Stimulated activated CD8-positive, alpha-beta memory T cell treated with anti-CD3 and anti-CD28 coated beads, Interleukin-7, amount 100 ng/mL, for 24 hours (primary cell): Measurements from ENCODE around the gene GTF3C5.

ENCODE experiments used
- DNase-seq: peaks from one replicate; pipeline ENCODE4 v3.0.0-alpha.2; 2020; ENCODE audit warnings: low read depth

GTF3C5 gene

DNA sequence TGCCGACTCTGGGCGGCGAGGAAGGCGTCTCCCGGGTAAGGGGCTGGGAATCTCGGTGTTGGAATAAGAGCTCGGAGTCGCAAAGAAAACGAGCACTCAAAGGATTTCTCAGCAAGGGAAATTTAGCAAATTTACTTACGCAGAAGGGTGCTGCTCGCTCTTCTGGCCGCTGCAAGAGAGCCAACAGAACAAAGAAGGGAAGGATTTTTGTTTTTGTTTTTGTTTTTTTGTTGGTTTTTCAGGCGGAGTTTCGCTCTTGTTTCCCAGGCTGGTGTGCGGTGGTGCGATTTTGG is 279 bp downstream of the GTF3C5 start:
- no peak for DNase-seq

DNA sequence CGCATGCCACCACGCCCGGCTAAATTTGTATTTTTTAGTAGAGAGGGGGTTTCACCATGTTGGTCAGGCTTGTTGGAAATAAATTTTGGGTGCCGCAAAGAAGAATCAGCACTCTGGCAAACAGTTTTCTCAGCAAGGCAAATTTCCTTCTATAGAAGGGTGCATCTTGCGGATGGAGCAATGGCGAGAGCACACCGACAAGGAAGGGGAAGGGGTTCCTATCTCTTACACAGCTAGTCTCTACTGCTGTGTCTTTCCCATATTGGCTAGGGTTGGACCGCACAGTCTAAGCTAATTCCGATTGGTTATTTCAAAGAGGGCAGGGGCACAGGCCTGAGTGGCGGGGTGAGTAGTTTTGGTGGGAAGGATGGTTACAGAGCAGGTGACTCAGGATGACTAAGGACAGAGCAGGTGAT is 707 bp downstream of the GTF3C5 start:
- no peak for DNase-seq

DNA sequence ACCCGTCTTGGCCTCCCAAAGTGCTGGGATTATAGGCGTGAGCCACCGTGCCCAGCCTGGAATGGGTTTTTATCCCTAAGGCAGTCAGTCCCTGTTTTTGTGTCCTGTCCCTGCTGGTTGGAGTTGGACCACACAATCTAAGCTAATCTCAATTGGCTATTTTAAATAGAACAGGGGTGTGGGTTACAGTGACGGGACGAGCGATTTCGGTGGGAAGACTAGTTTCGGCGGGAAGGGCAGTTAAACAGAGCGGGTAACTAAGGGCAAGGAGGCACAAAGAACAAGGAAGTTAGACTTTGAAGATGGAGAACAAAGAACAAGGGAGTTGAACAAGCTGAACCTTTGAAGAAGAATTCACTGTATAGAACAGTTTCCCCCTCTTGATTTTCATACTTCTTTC is 1.4 kb downstream of the GTF3C5 start:
- no peak for DNase-seq

DNA sequence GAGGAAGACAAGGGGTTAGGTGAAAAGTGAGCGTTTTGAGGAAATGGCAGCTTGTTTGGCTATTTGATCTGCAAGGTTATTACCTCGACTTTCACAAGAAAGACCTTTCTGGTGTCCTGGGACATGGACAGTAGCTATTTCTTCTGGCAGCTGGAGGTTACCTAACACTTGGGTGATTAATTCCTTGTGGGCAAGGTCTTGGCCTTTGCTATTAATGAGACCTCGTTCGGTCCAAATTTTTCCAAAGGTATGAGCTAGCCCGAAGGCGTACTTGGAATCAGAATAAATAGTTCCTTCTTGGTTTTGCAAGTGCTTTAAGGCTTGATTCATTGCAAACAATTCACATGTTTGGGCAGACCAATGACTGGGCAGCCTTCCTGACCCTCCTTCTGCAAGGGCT is 4.9 kb downstream of the GTF3C5 start:
- no peak for DNase-seq

DNA sequence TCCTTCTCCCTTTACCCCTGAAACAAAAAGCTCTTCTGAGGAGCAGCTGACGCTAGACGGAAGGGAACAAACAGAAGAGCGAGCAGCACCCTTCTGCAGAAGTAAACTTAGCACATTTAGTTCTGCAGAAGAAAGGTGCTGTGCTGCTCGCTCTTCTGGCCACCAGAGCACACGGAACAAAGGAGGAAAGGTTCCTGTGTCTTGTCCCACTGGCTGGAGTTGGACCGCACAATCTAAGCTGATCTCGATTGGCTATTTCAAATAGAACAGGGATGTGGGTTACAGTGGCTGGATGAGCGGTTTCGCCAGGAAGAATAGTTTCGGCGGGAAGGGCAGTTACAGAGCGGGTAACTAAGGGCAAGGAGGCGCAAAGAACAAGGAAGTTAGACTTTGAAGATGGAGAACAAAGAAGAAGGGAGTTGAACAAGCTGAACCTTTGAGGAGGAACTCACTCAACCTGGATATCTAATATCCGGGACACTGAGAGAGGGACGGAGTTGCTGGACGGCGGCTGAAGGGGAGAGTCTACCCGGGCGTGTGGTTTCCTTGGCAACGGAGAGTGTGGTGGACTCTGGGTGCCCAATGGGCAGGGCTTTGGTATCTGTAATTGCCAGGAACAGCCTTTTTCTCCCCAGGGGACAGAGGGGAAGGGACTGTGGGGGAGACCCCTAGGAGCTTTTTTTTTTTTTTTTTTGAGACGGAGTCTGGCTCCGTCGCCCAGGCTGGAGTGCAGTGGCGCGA is 7.1 kb downstream of the GTF3C5 start:
- DNase-seq: no peak

DNA sequence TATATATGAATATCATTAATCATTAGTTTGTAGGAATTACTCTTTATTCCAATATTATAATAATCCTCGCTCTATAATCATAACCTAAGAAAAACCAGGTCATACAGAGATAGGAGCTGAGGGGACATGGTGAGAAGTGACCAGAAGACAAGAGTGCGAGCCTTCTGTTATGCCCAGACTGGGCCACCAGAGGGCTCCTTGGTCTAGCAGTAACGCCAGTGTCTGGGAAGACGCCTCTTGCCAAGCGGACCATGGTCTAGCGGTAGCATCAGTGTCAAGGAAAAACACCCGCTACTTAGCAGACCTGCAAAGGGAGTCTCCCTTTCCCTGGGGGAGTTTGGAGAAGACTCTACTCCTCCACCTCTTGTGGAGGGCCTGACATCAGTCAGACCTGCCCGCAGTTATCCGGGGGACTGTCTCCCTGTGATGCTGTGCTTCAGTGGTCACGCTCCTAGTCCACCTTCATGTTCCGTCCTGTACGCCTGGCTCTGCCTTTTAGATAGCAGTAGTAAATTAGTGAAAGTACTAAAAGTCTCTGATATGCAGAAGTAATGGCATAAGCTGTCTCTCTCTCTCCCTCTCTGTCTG is 10.2 kb downstream of the GTF3C5 start:
- DNase-seq: peak; percentile 19

DNA sequence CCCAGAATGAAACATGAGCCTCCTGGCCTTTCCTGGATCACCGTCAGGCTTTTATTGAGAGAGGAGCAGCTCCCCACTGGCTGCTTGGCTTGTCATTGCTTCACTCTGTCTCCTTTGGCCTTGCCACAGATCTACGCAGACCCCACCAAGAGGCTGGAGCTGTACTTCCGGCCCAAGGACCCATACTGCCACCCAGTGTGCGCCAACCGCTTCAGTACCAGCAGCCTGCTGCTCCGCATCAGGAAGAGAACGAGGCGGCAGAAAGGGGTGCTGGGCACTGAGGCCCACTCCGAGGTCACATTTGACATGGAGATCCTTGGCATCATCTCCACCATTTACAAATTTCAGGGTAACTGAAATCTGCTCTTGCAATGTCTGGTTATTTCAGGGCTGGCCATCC is 11.2 kb downstream of the GTF3C5 start:
- no peak for DNase-seq

DNA sequence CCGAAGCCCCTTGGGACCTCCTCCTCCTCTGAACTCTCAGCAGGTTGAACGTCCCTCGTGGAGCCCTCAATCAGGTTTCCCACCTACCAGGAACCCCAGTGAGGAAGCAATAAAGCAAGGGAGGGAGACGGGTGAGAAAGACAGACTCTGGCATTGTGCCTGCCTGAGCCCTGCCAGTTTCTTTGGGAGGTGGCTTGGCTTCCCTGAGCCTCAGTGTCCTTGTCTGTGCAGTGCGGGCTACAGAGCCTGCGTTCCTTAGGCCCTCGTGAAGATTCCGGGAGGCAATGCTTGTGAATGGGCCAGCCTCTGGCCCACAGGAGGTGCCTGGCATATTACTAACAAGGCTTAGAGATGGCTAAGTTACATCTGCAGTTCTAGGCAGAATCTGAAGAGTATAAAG is 11.9 kb downstream of the GTF3C5 start:
- no peak for DNase-seq

DNA sequence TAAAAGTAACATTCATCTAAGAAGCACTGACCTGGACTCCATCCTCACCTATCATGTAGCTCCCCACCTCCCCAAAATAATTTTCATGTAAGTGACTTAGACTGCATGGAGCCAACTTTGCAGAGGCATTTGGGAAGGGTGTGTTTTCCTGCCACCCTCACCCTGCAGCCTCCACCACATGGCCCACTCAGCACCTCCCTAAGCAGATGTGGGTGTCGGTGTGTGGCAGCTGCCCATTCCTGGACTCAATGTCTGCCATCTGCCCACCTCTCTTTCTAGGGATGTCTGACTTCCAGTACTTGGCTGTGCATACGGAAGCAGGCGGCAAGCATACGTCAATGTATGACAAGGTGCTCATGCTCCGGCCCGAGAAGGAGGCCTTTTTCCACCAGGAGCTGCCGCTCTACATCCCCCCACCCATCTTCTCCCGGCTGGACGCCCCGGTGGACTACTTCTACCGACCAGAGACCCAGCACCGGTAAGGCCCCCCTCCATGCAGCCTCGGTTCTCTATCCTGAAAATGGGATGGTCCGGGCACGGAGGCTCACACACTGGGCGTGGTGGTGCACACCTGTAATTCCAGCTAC is 12.7 kb downstream of the GTF3C5 start:
- DNase-seq: no peak

DNA sequence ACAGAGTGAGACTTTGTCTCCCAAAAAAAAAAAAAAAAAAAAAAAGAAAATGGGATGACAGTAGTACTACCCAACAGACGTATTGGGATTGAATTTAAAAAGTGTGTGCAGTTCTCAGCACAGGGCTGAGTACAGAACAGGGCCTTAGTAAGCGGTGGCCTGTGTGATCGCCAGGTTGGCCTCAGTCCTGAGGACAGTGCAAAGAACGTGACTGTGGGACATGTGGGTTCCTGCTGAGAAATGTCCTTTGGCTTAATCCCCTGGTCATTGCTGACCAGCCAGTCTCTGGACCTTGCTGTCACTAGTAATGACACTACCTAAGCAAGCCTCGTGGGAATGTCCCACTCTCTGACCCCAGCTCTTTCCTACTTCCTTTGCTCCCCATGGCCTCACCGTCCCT is 13.3 kb downstream of the GTF3C5 start:
- DNase-seq: no peak

DNA sequence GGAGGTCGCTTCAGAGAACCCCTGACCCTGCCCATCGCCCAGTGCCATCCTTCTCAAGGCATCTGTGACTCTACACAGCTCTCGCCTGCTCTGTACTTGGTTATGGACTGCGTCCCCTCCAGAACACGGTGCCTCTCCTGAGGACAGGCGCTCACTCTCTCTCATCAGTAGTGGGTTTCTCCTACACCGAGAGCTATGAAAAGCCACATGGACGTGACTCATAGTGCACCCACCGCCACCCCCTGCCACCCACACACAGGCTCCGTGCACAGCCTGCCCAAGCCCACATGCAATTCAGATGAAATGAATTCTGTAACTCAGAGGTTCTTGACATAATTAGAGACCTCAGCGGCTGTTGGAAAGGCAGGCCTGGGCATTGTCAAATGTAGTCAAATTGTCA is 13.9 kb downstream of the GTF3C5 start:
- no peak for DNase-seq

DNA sequence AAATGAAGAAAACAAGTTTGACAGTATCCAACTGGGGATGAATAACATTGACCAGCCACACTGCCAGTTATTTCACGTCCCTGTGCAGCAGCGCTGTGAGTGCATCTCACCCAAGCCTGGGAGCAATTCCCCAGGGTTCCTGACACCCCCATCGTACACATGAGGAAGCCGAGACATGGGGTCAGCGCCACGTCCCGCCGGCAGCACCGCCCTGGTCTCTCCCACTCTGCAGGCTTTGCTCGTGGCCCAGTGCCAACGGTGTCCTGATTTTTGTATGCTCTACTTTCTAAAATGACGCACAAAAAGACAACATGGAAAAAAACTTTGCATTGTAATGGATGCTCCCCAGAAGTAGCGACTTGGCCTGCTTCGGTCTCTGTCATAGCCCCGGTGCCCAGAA is 14.3 kb downstream of the GTF3C5 start:
- DNase-seq: no peak

DNA sequence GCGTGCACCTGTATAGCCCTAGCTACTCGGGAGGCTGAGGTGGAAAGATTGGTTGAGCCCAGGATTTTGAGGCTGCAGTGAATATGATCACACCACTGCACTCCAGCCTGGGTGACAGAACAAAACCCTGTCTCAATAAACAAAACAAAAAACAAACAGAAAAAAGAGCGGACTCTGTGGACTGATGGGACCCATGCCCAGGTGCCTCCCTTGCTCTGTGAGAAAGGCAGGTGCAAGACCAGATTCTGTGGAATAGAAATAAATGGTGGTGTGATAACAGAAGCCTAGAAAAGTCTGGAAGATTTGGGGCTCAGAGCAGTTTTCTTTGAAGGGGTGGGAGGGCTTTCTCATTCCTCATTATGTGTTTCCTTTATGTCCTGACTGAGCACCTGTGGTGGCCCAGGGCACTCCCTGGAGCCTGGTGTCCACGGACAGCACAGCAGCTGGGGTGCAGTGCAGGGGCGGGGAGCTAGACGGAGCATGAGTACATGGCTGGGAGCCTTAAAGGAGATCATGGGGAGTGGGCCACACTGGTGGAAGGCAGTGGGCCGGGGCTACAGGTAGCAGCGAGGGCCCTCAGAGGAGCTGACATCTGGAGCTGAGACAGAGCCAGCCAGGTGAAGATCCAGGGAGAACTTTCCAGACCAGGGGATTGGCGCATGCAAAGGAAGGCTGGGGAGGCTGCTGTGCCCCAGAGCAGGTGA is 15.6 kb downstream of the GTF3C5 start:
- DNase-seq: no peak

DNA sequence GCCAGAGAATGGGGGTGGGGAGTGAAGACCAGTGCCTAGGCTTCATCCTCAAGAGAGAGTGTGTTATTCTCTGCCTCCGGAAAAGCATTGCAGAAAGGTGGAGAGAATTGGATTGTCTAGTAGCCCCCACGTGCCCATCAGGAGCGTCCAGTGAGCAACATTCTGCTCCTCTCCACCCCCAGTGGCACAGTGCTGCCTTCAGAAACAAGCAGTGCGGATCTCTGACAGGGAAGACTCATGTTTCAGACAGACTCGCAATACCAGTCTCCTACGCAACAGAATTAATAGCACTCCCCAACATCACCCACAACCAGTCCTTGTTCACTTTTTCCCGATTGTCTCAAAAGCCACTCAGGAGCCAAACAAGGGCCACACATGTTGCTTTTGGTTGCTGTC is 16.1 kb downstream of the GTF3C5 start:
- DNase-seq: no peak

DNA sequence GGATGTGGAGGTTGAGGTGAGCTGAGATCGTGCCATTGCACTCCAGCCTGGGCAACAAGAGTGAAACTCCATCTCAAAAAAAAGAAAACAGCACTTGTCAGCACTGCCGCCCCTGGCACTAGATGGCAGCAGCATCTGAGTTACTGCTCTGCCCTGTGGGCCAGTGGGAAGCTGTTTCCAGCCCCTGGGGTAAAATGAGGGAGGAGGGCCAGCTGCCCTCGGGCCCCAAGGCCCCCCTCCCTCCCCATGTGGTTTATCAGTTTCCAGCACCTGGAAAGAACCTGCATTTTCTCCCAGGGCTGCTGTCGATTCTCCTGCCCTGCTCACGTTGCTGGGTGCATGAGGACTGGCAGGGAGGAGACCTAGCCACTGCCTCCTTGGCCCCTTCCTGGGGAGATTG is 17.8 kb downstream of the GTF3C5 start:
- no peak for DNase-seq

DNA sequence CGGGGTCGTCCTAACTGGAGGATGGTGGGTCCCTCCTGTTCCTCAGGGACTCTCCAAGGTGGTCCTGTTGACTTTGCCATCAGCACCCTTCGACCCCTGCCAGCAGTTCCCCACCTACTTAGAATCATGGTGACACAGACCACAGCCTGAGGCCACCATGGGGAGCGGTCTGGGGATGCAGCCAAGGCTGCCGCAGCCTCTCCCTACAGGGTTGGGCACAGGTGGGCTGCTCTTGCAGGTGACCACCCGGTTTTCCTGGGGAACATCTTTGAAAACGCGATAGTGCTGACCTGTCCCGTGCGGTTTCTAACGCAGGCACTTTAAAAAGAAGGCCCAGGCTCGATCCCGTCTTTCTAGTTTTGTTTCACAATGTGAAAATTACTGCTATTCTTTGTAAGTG is 18.2 kb downstream of the GTF3C5 start:
- no peak for DNase-seq

DNA sequence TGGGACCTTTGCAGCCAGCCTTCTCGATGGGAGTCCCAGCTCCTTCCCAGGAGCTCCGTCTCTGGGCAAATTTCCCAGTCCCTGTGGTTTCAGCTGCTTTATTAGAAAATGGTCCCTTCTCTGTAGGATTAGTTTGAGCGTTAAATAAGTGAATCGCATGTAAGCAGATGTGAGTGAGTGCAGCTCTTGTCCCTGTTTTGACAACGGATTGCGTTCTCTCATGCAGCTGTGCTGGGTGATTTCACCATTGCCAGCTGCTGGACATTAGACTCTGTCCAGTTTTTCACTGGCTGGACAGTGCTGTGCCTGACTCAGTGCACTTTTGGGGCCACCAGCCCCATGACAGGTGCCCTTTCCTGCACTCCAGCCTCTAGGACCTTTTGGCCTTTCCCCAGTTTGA is 19.3 kb downstream of the GTF3C5 start:
- DNase-seq: no peak

DNA sequence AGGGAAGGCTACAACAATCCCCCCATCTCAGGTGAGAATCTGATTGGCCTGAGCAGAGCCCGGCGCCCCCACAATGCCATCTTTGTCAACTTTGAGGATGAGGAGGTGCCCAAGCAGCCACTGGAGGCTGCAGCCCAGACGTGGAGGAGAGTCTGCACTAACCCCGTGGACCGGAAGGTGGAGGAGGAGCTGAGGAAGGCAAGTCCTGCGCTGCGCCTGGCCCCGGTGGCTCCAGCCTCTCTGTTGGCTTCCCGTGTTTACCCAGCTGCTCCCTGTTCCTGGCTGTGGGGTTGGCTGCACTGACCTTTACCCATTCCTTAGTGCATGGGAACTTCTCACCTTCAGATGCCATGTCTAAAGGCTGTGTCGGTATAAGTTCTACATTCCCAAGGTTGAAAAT is 20.0 kb downstream of the GTF3C5 start:
- DNase-seq: no peak

DNA sequence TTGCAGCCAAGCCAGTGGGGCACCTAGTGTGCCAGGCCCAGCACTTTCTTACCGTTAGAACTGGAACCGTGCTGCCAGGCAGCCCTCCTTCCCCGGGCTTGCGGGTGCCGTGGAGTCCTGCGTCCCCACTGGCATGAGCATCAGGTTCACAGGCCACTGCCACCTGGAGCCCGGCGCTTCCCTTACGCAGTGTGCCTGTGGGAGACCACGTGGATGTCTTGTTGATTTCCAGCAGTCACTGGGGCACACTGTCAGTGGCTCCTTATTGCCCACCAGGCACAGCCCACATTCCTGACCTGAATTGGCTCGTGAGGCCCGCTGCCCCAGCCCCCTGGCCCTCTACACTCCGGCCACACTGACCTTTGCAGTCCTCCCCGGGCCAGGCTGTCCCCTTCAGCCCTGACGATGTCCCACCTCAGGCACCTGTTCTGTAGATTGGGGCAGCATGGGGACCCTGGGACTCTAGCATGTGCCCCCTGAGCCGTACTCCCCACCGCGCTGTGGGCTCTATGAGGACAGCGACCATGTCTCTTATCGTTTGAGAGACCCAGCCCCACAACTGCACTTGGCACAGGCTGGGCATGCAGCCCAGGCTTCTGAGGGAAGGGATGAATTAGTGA is 20.6 kb downstream of the GTF3C5 start:
- DNase-seq: no peak

DNA sequence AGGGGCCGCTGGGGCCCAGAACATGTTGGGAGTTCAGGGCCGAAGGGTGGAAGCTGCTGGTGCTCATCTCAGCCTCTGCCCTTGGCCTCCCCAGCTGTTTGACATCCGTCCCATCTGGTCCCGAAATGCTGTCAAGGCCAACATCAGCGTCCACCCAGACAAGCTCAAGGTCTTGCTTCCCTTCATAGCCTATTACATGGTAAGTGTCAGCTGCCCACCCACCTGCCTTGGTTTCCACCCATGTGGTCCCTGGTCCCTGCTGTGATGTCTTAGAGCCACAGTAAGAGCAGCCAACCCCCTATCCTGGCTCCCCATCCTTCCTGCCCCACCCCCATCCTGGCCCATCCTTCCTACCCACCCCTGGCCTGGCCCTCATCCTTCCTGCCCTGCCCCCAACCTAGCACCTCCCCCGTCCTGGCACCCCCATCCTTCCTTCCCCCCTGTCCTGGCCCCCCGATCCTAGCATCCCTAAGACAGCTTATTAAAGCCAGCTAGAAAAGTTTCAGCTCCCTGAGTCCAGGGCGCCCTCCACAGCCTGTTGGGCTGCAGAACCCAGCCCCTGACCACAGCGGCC is 21.3 kb downstream of the GTF3C5 start:
- DNase-seq: no peak

DNA sequence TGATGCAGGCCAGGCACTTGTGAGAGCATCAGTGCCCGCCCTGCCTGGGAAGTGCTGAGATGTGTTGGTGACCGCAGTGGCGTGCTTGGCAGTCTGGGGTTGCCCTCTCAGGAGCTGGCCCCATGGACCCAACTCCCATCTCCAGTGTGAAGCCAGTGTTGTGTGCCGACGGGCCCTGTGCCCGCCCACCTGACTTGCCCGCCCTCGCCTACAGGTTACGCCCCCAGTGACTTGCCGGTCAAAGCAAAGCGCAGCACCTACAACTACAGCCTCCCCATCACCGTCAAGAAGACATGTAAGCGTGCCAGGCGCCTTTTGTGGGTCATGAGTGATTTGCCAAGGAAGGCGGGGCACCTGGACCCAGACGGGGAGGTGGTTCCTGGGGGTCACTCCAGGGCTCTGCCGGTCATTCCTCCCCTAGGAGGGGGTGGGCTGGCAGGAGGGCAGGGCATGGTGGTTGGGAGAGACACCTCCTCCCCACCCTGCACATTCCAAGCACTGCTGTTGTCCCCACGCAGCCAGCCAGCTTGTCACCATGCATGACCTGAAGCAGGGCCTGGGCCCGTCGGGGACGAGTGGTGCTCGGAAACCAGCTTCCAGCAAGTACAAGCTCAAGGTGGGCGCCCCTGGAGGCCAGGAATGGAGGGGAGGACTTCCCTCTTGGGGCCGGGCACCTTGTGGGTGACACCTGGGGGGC is 23.5 kb downstream of the GTF3C5 start:
- no peak for DNase-seq

DNA sequence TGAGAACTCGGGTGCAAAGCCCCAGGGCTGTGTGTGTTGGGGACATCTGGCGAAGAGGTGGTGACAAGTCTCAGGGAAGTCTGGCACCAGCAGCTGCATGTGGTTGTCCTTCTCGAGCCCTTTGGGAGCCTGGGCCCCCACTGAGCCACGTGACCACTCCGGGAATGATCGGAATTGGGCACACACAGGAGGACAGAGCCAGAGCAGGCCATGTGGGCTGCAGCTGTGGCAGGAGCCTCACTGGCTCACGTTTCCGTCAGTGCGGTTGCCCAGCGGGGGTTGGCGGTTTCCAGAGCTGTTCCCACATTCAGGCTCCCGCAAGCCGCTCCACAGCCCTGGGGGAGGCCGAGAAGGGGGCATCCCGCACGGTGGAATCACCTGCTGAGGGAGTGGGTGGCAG is 24.2 kb downstream of the GTF3C5 start:
- no peak for DNase-seq
